Dedifferentiated amniotic fluid mesenchymal stem cell (primary cell): Measurements from ENCODE around the gene NAT10.

Experiments used
- DNase-seq: peaks from one replicate; pipeline ENCODE4 v3.0.0-alpha.2; 2016; ENCODE audit errors: extremely low spot score

The NAT10 gene

DNA sequence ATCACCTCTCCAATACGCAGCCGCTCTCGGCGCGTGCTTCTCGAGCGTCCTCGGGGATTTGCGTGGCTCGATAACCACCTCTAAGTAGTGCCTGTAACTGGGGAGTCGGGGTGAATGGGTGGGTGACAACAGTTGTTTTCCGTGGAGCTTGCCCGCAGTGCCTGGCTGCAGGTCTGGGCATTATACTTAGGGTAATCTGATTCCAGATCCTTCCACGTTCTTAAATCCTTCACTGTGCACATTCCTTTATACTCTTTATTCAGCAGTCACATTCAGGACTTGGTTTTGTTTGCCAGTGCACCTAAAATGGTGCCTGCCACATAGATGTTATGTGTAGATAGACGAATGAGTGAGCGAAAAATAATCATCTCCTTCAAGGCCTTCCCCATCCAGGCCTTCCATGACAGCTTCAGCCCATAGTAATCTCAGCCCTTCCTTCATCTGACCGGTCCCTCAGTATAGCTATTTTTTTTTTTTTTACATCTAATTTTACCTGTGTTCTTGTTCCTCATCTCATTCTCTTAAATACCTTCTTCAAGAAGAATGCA is 602 bp downstream of the NAT10 start:
- no peak for DNase-seq

GRCh38 chr11:34111722-34112270 is 6.4 kb downstream of the NAT10 start:
- DNase-seq: no peak

- DNase-seq: no peak
These were observed 8.6 kb downstream of the NAT10 start for GRCh38 chr11:34114014-34114413.

DNA sequence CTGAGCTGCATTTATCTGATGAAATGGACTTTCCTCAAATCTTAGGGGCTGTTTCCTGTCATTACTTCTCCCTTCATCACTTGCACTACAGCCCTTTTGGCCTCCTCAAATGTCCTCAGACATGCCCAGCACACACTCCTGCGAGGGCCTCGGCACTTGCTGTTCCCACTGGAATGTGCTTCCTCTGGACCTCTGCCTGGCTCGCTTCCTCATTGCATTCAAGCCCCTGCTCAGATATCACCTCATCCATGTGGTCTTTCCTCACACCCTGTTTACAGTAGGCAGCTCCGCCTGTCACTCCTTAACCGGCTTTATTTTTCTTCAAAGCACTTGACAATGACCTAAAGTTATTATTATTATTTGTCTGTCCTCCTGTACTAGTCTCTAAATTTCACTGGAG is 9.0 kb downstream of the NAT10 start:
- DNase-seq: no peak

DNA sequence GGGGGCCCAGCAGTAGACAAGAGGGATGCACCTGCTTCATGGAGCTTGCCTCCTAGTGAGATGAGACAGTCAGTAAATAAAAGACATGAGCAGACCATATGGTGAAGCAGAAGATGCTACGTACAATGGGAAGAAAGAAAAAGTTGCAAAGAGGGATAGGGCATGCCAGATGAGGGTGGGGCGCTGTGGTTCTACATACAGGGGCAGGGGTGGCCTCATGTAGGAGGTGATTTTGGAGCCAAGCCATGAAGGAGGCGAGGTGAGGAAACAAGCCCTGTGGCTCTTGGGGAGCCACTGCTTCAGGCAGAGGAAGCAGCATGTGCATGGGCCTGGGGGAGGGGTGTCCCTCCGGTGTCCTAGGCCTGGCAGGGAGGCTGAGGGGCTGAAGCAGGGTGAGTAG is 15.2 kb downstream of the NAT10 start:
- no peak for DNase-seq

- no peak for DNase-seq
These were observed 19.6 kb downstream of the NAT10 start for GRCh38 chr11:34124885-34125668.

- no peak for DNase-seq
These were observed 21.8 kb downstream of the NAT10 start for GRCh38 chr11:34126959-34127848.

DNA sequence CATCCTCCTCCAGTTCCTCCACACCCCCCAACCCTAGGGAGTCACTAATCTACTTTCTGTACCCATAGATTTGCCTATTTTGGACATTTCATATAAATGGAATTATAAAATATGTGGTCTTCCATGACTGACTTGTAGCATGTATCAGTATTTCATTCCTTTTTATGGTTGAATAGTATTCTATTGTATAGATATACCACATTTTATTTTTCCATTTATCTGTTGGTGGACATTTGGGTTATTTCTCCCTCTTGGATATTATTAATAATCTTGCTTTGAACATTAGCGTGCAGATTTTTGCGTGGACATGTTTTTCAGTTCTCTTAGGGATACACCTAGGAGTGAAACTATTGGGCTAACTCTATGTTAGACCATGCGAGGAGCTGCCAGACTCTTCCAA is 23.4 kb downstream of the NAT10 start:
- no peak for DNase-seq

DNA sequence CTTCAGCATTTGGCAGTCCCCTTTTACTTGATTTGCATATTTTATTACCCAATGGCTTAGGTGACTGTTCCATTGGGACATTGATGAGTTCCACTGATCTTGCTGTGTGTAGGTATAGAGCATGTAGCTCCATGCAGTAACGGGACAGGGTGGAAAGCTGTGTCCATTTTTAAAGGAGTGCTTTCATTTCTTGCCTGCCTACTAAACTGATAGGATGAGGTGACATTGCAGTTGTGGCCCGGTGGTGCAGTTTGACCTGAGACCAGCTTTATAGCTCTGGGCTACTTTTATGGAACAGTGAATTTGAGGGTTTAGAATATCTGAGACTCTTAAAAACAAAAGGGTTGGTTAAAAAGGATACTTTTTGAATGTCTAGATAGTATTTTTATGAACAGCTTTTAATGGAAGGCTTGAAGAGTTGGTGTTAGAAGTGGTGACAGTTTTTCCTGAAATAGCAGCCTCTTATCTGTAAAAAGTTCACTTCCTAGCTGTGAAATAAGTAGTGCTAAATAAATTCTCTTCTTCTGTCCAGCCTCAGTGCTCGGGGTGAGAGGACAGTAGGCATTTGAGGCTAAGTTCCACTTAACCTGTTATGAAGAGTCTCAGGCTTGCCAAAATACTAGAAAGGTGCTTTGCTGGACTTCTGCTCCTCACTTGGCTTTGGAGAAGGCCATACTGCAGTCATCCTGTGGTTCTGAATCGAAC is 27.0 kb downstream of the NAT10 start:
- no peak for DNase-seq

DNA sequence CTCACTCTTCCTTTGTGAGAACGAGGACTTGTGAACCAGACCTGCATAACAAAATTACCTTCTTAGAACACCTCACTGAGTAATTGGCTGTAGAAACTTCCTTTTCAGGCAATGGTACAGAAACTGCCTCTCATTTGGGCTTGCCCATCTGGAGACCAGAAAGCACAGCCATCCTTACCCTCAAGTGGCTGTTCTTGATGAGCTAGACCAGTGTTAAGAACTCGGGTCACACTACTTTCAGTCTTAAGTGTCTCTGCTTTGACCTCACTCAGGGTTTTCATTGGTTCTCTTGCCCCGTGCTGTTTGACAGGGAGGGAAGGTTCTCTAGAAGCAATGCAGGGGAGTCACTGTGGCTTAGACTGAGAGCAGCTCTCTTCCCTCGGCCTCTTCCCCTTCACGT is 29.3 kb downstream of the NAT10 start:
- DNase-seq: no peak

DNA sequence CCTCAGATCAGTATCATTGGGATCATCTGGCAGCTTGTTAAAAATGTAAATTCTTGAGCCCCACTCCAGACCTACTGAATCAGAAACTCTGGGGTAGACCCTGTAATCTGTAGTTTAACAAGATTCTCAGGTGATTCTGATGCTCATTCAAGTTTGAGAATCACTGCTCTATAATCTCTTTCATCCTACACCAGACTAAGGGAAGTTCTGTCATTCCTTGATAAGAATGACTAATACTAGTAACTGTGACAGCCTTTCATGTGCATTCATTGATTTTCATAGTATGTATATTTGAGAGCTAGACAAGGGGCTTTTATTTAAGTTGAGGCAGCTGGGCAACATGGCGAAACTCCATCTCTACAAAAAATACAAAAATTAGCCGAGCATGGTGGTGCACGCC is 30.0 kb downstream of the NAT10 start:
- no peak for DNase-seq

DNA sequence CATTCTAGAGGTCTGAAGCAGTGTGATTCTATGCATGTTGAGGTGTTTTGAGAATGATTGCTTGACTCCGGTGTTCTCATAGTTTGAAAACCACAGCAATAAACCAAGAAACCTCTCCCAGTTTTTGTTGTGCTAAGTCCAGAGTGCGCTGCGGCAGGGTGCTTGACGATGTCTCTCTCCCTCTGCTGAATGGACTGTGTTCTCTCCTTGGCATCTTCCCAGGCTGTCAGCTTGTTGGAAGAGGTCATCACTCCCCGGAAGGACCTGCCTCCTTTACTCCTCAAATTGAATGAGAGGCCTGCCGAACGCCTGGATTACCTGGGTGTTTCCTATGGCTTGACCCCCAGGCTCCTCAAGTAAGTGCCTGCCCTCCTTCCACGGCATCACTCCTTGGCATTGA is 31.0 kb downstream of the NAT10 start:
- DNase-seq: no peak

DNA sequence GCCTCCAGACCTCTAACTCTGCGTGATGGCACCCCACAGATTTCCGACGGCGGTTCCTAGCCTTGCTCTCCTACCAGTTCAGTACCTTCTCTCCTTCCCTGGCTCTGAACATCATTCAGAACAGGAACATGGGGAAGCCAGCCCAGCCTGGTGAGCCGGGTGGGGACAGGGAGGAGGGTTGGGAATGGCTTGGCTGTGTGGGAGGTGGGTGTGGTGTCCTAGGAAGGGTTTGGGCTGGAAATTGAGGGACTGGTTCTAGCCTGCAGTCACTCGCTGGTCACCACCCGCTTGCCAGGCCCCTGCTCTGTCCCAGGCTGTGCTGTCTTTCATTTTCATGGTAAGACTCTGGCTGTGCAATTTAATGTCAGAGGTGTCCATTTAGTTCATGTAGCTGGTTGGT is 33.9 kb downstream of the NAT10 start:
- DNase-seq: no peak

DNA sequence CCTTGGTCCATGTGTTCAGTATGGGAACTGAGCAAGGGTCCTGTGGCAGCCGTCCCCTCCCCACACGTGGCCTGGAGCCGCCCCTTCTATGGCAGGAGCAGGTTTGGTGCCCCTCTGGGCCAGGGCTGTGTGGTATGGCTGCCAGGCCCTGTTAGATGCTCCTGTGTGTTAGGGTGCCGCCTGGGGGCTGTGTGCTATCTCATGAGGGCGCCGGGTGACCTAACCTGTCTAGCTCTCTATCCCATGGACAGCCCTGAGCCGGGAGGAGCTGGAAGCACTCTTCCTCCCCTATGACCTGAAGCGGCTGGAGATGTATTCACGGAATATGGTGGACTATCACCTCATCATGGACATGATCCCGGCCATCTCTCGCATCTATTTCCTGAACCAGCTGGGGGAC is 34.7 kb downstream of the NAT10 start:
- no peak for DNase-seq

DNA sequence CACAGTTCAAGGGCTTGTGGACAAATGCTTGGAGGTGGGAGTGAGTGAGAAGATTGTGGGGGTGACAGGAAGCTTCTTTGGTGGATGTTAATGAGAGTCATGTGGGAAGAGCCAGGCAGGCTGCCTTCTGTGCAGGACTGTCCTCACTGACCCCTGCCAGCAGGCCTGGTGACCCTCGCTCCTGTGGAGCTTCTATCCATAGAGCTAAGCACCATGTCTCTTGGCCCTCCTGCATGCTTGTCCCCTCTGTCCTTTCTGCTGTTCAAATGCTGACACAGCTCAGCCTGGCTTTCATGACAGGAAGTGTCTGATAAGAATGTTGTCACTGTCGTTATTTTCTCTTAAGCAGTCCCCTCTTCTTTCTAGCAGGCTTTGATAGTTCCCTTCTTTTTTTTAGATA is 37.6 kb downstream of the NAT10 start:
- DNase-seq: no peak

- DNase-seq: no peak
These were observed 39.6 kb downstream of the NAT10 start for GRCh38 chr11:34145073-34145472.

- DNase-seq: no peak
These were observed 40.5 kb downstream of the NAT10 start for GRCh38 chr11:34145847-34146381.

DNA sequence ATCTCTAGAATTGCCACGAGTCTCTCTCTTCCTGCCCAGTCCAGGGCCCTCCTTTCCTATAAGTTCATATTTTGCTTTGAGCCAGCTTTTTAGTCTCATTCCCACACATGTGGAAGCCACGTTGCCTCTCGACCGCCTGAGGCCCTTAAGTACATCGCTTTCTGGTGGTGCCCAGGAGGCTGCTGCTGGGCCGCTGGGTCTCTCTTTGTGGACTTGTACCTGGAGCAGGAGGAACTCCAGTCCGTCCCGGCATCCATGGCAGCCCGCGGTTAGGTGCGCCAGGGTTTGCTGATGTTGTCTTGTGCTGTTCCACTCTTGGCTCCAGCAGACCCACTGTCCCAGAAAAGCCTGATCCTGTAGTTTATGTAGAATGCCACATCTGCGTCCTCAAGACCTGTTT is 41.0 kb downstream of the NAT10 start:
- DNase-seq: no peak

DNA sequence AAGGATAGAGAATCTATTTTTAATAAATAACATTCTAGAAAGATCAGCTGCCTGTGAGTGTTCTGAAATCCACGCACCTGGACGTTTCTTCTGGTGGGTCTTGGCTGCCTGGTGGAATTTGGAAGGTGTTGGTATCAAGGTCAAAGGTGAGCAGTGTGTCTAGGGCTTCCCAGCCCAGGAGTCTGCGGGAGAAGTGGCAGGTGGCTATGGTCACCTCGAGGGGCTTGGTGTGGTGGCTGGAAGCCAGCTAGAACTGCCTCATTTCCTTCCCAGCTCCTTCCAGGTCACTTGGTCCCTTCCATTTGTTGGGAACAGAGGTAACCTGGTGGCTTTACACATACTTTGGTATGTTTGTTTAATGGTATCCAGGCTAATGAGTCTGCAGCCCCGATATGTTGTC is 41.4 kb downstream of the NAT10 start:
- DNase-seq: no peak

- no peak for DNase-seq
These were observed 42.2 kb downstream of the NAT10 start for GRCh38 chr11:34147581-34147980.

GRCh38 chr11:34148504-34149165 is 43.2 kb downstream of the NAT10 start:
- no peak for DNase-seq
